H9 (cell line): ENCODE results near the gene PRR30. TPM values are rescaled to one million over a fixed set of nuclear protein-coding genes. Genes with fewer than 3 reads are reported as not detected.

Source experiments
- DNase-seq: peaks from one replicate; pipeline ENCODE4 v3.0.0-alpha.2; 2017
- H2AFZ ChIP-seq: one replicate; pipeline ENCODE4 v1.6.1; 2013; ENCODE audit warnings: mild to moderate bottlenecking, low read length, control low read depth, moderate library complexity
- H2AK5ac ChIP-seq: 2 replicates; pipeline ENCODE4 v1.6.1; 2013; ENCODE audit warnings: low read length, control low read depth, mixed read lengths; ENCODE audit not compliant: insufficient read length
- H2BK120ac ChIP-seq: one replicate; pipeline ENCODE4 v1.6.1; 2013; ENCODE audit warnings: low read depth, mild to moderate bottlenecking, low read length, control low read depth, inconsistent platforms; ENCODE audit not compliant: poor library complexity, severe bottlenecking
- H2BK12ac ChIP-seq: 2 replicates; pipeline ENCODE4 v1.6.1; 2013; ENCODE audit warnings: low read length, control low read depth, mixed read lengths, low read depth; ENCODE audit not compliant: insufficient read length
- H2BK15ac ChIP-seq: 2 replicates; pipeline ENCODE4 v1.6.1; 2013; ENCODE audit warnings: low read depth, low read length, control low read depth
- H2BK20ac ChIP-seq: one replicate; pipeline ENCODE4 v1.6.1; 2013; ENCODE audit warnings: low read depth, mild to moderate bottlenecking, low read length, control low read depth, inconsistent platforms; ENCODE audit not compliant: poor library complexity, severe bottlenecking
- H2BK5ac ChIP-seq: 2 replicates; pipeline ENCODE4 v1.6.1; 2013; ENCODE audit warnings: low read length, control low read depth, mixed read lengths; ENCODE audit not compliant: insufficient read length
- H3K14ac ChIP-seq: 2 replicates; pipeline ENCODE4 v1.6.1; 2013; ENCODE audit warnings: low read length, control low read depth; ENCODE audit not compliant: insufficient read depth
- H3K18ac ChIP-seq: 2 replicates; pipeline ENCODE4 v1.6.1; 2013; ENCODE audit warnings: low read depth, mild to moderate bottlenecking, mixed read lengths, low read length, control low read depth; ENCODE audit not compliant: insufficient read length
- H3K23ac ChIP-seq: 2 replicates; pipeline ENCODE4 v1.6.1; 2013; ENCODE audit warnings: low read length, control low read depth, mixed read lengths, low read depth; ENCODE audit not compliant: insufficient read length
- H3K23me2 ChIP-seq: 2 replicates; pipeline ENCODE4 v1.6.1; 2013; ENCODE audit warnings: low read depth, mild to moderate bottlenecking, mixed read lengths, low read length, control low read depth; ENCODE audit not compliant: insufficient read length, poor library complexity, severe bottlenecking
- H3K27ac ChIP-seq: 2 replicates; pipeline ENCODE4 v1.5.1; 2013; ENCODE audit warnings: low read length, control low read depth, mixed read lengths, low read depth; ENCODE audit not compliant: insufficient read length
- H3K27me3 ChIP-seq: 2 replicates; pipeline ENCODE4 v1.6.1; 2013; ENCODE audit warnings: low read length, control low read depth, inconsistent platforms; ENCODE audit not compliant: insufficient read depth
- H3K4ac ChIP-seq: 2 replicates; pipeline ENCODE4 v1.6.1; 2013; ENCODE audit warnings: low read depth, mild to moderate bottlenecking, control low read depth, inconsistent platforms, low read length, moderate library complexity
- H3K4me1 ChIP-seq: 2 replicates; pipeline ENCODE4 v1.6.1; 2013; ENCODE audit warnings: low read length, control low read depth, inconsistent platforms; ENCODE audit not compliant: insufficient read depth
- H3K4me2 ChIP-seq: 2 replicates; pipeline ENCODE4 v1.6.1; 2013; ENCODE audit warnings: low read length, control low read depth, mixed read lengths; ENCODE audit not compliant: insufficient read length, insufficient read depth
- H3K56ac ChIP-seq: 2 replicates; pipeline ENCODE4 v1.6.1; 2013; ENCODE audit warnings: low read depth, mild to moderate bottlenecking, mixed read lengths, low read length, control low read depth; ENCODE audit not compliant: insufficient read length
- H3K79me1 ChIP-seq: 2 replicates; pipeline ENCODE4 v1.6.1; 2013; ENCODE audit warnings: low read depth, mild to moderate bottlenecking, moderate library complexity, low read length, control low read depth, inconsistent platforms; ENCODE audit not compliant: insufficient read depth, poor library complexity, severe bottlenecking
- H3K79me2 ChIP-seq: 2 replicates; pipeline ENCODE4 v1.6.1; 2013; ENCODE audit warnings: low read length, control low read depth, inconsistent platforms; ENCODE audit not compliant: insufficient read depth
- H3K9ac ChIP-seq: 2 replicates; pipeline ENCODE4 v1.6.1; 2013; ENCODE audit warnings: low read length, control low read depth, mixed read lengths; ENCODE audit not compliant: insufficient read length; ENCODE audit errors: extremely low read depth
- H3K9me3 ChIP-seq: one replicate; pipeline ENCODE4 v1.6.1; 2013; ENCODE audit warnings: low read depth, low read length, inconsistent platforms; ENCODE audit not compliant: control insufficient read depth
- H3T11ph ChIP-seq: one replicate; pipeline ENCODE4 v1.6.1; 2013; ENCODE audit warnings: mild to moderate bottlenecking, low read length, control low read depth, inconsistent platforms
- H4K20me1 ChIP-seq: one replicate; pipeline ENCODE4 v1.6.1; 2013; ENCODE audit not compliant: control insufficient read depth, insufficient read length, insufficient read depth
- H4K5ac ChIP-seq: 2 replicates; pipeline ENCODE4 v1.6.1; 2013; ENCODE audit warnings: low read depth, mild to moderate bottlenecking, mixed read lengths, low read length, control low read depth; ENCODE audit not compliant: insufficient read length
- H4K8ac ChIP-seq: replicated peaks from 2 replicates; pipeline ENCODE4 v1.6.1; 2013; ENCODE audit warnings: low read length, control low read depth, mixed read lengths, low read depth; ENCODE audit not compliant: insufficient read length
- H4K91ac ChIP-seq: 2 replicates; pipeline ENCODE4 v1.6.1; 2013; ENCODE audit warnings: low read depth, mild to moderate bottlenecking, moderate library complexity, mixed read lengths, low read length, control low read depth; ENCODE audit not compliant: insufficient read length
- H3K27ac Mint-ChIP-seq, 3 experiments: 2 replicates in 2 of 3; 3 replicates in 1 of 3; pipeline ENCODE4 v1.8.0; 2020 to 2021; ENCODE audit warnings: mixed read lengths in 3 of 3, mild to moderate bottlenecking in 1 of 3, moderate library complexity in 1 of 3
- H3K27me3 Mint-ChIP-seq: 2 replicates; pipeline ENCODE4 v1.8.0; 2021; ENCODE audit warnings: low read depth, mild to moderate bottlenecking, moderate library complexity, mixed read lengths
- H3K36me3 Mint-ChIP-seq, 3 experiments: 2 replicates in 2 of 3; 3 replicates in 1 of 3; pipeline ENCODE4 v1.8.0; 2020 to 2021; ENCODE audit warnings: low read depth in 3 of 3, mixed read lengths in 3 of 3; ENCODE audit not compliant: insufficient read depth in 1 of 3
- H3K4me1 Mint-ChIP-seq, 2 experiments: 2 replicates each; pipeline ENCODE4 v1.8.0; 2020; ENCODE audit warnings: mixed read lengths in 2 of 2
- H3K4me3 Mint-ChIP-seq, 2 experiments: 2 replicates in 1 of 2; 3 replicates in 1 of 2; pipeline ENCODE4 v1.8.0; 2020 to 2021; ENCODE audit warnings: mild to moderate bottlenecking in 2 of 2, mixed read lengths in 2 of 2, moderate library complexity in 1 of 2
- H3K9me3 Mint-ChIP-seq, 2 experiments: 2 replicates in 1 of 2; 3 replicates in 1 of 2; pipeline ENCODE4 v1.8.0; 2020; ENCODE audit warnings: mild to moderate bottlenecking in 2 of 2, mixed read lengths in 2 of 2, moderate library complexity in 1 of 2
- CTCF ChIP-seq: fragments of 200-600 bp; sonication (generic); conservative IDR thresholded peaks from 3 replicates; pipeline ENCODE4 v1.8.0; 2021; ENCODE audit warnings: antibody characterized with exemption, mild to moderate bottlenecking
- WGBS: extraction: QIAGEN DNeasy Blood & Tissue Kit; methylation state at CpG from one replicate; pipeline ENCODE4 v1.1.7; 2013; ENCODE audit warnings: missing lambda C conversion rate, low lambda C conversion rate, mixed read lengths; ENCODE audit not compliant: insufficient read length; ENCODE audit errors: extremely low coverage; 5-methylcytosine and 5-hydroxymethylcytosine counted together
- total RNA-seq: library from RNA; stranded (reverse); gene quantifications from 2 replicates; pipeline ENCODE4 v1.2.1, GENCODE V29; 2021

PRR30 gene
- total RNA-seq, 1 experiment from 2014 or later: not detected

DNA sequence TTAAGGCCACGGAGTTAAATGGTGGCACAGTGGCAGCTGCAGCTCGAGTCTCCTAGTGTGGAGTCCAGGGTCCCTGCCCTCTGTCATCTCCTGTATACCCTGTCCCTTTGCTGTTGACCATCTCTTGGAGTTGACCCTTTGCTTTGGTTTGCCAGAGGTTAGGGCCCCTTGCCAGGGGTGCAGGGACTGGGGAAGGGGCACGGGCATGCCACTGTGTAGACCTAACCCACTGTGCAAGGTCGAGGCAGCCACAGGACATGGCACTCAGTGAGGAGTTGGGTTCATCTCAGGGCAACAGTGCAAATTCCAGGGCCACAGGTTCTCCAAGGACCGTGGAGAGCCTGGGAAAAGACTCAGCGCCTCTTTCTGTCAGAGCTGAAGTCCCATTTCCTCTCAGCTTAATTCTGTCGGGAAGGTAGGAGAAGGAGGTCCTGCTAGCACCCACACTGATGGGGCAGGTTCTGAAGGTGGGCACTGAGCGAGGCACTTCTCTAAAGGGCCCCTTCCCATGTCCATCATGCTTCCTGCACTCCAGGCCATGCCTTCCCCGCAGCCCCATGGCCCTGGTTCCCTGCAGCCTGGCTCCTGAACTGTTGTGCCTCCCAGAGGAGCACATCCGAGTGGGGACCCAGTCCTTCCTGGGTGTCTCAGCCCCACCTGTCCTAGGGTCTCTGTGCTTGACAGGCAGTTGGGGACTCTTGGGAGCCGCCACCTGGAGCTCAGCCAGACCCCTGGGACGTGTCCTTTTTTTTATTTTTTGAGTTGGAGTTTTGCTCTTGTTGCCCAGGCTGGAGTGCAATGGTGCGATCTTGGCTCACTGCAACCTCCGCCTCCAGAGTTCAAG, 49.9 kb downstream of the PRR30 start:
- Mint-ChIP-seq H3K4me3 (no peak overlapping the region), H3K27me3 (peaks cover 19% of the 10 kb centered on the region), H3K9me3 (no peaks in the 10 kb centered on the region), H3K4me1 (peaks cover 12 to 15% of the 10 kb centered on the region in 2 experiments), H3K36me3 (no peaks in the 10 kb centered on the region; a peak in 1 of 7 replicates), H3K27ac (no peak overlapping the region)
- Histone ChIP-seq H2AK5ac (no peak overlapping the region), H4K5ac (no peak overlapping the region), H3K9ac (no peak overlapping the region), H2AFZ (no peak overlapping the region), H3T11ph (no peak overlapping the region), H2BK20ac (no peak overlapping the region), H3K27me3 (no peaks in the 10 kb centered on the region), H3K18ac (no peak overlapping the region), H3K79me2 (no peaks in the 10 kb centered on the region), H3K9me3 (no peaks in the 10 kb centered on the region), H2BK12ac (no peak overlapping the region), H2BK120ac (no peak overlapping the region), H4K91ac (no peak overlapping the region), H3K27ac (no peak overlapping the region), H3K4me1 (no peaks in the 10 kb centered on the region), H3K79me1 (no peaks in the 10 kb centered on the region), H3K56ac (no peak overlapping the region), H3K23ac (no peak overlapping the region), H3K14ac (no peak overlapping the region), H3K4ac (no peak overlapping the region), H2BK15ac (no peak overlapping the region), H4K8ac (no peak overlapping the region), H3K23me2 (peaks cover 13% of the 10 kb centered on the region), H3K4me2 (no peak overlapping the region), H4K20me1 (no peaks in the 10 kb centered on the region), H2BK5ac (no peak overlapping the region)
- no peak for TF ChIP-seq CTCF
- no peak for DNase-seq
- no CpG with 5 or more reads among the region's 14 CpGs for WGBS
